PC-3 (cell line): ENCODE data around the gene CNDP1. TPM values are rescaled to one million over a fixed set of nuclear protein-coding genes. Genes with fewer than 3 reads are reported as not detected.

Source experiments
- ATAC-seq: fragments of 200-7000 bp; cut with Tn5 transposase; 2 replicates; pipeline ENCODE4 v1.9.1; 2020; ENCODE audit warnings: mild to moderate bottlenecking, moderate library complexity
- BruUV-seq: library from RNA; stranded (reverse); fragments of 400-500 nt; replicated peaks from 2 replicates; lab custom pipeline; 2021; lab: Mats Ljungman, UMichigan
- CTCF ChIA-PET: fragments of 300-600 bp; sonication (Branson Sonifier 250); formaldehyde crosslinking; loops from one replicate; lab custom pipeline; 2022; ENCODE audit warnings: antibody characterized with exemption; lab: Charles Lee
- POLR2A ChIA-PET: fragments of 300-600 bp; sonication (Branson Sonifier 250); formaldehyde crosslinking; loops from one replicate; lab custom pipeline; 2022; ENCODE audit warnings: antibody characterized with exemption; ENCODE audit not compliant: unreplicated experiment; lab: Charles Lee
- DNase-seq: peaks from one replicate; pipeline ENCODE4 v3.0.0-alpha.2; 2015
- H2AFZ ChIP-seq: fragments of 300-600 bp; sonication (generic); 2 replicates; pipeline ENCODE4 v1.6.0; 2016; ENCODE audit warnings: antibody characterized with exemption, low read length
- H3F3A ChIP-seq: fragments of 300-600 bp; sonication (generic); one replicate; pipeline ENCODE4 v1.6.0; 2017; ENCODE audit warnings: antibody characterized with exemption, low read length, control low read depth, mild to moderate bottlenecking; ENCODE audit not compliant: unreplicated experiment
- H3K27ac ChIP-seq: fragments of 300-600 bp; sonication (generic); 2 replicates; pipeline ENCODE4 v1.5.1; 2016; ENCODE audit warnings: mild to moderate bottlenecking, low read length
- H3K27me3 ChIP-seq: fragments of 300-600 bp; sonication (generic); 2 replicates; pipeline ENCODE4 v1.6.1; 2016; ENCODE audit warnings: low read length, mixed read lengths
- H3K36me3 ChIP-seq: fragments of 300-600 bp; sonication (generic); 2 replicates; pipeline ENCODE4 v1.6.1; 2016; ENCODE audit warnings: low read depth, mixed run types, low read length, mixed read lengths
- H3K4me1 ChIP-seq: fragments of 300-600 bp; sonication (generic); 2 replicates; pipeline ENCODE4 v1.5.1; 2016; ENCODE audit warnings: low read length; ENCODE audit not compliant: insufficient read depth
- H3K4me2 ChIP-seq: fragments of 300-600 bp; sonication (generic); 2 replicates; pipeline ENCODE4 v1.6.0; 2016; ENCODE audit warnings: low read length
- H3K4me3 ChIP-seq: fragments of 300-600 bp; sonication (generic); 2 replicates; pipeline ENCODE4 v1.5.1; 2016; ENCODE audit warnings: mild to moderate bottlenecking, low read length, mixed read lengths
- H3K79me2 ChIP-seq: fragments of 300-600 bp; sonication (generic); 2 replicates; pipeline ENCODE4 v1.6.1; 2017; ENCODE audit warnings: low read length, mixed read lengths
- H3K9ac ChIP-seq: fragments of 300-600 bp; sonication (generic); 2 replicates; pipeline ENCODE4 v1.6.0; 2016; ENCODE audit warnings: mild to moderate bottlenecking, low read length
- H3K9me2 ChIP-seq: fragments of 300-600 bp; sonication (generic); replicated peaks from 2 replicates; pipeline ENCODE4 v1.6.1; 2016; ENCODE audit warnings: mixed run types, low read length, mixed read lengths
- H3K9me3 ChIP-seq: fragments of 300-600 bp; sonication (generic); 2 replicates; pipeline ENCODE4 v1.6.1; 2016; ENCODE audit warnings: low read length, mixed read lengths
- H4K20me1 ChIP-seq: fragments of 300-600 bp; sonication (generic); 2 replicates; pipeline ENCODE4 v1.6.1; 2016; ENCODE audit warnings: low read length, mixed read lengths
- EZH2 ChIP-seq: fragments of 300-600 bp; sonication (generic); IDR thresholded peaks from one replicate; pipeline ENCODE4 v1.6.1; 2017; ENCODE audit warnings: antibody characterized with exemption, mild to moderate bottlenecking, low read length; ENCODE audit not compliant: unreplicated experiment
- EZH2phosphoT487 ChIP-seq: fragments of 300-600 bp; sonication (generic); IDR thresholded peaks from 2 replicates; pipeline ENCODE4 v1.6.1; 2018; ENCODE audit warnings: mild to moderate bottlenecking, antibody characterized with exemption, low read length, borderline replicate concordance
- intact Hi-C: fragments of 100-400 bp; cut with micrococcal nuclease; formaldehyde crosslinking; loops from 2 replicates; pipeline ENCODE4 v1.9.0; 2023
- total RNA-seq: library from RNA; depleted of rRNA; stranded (reverse); fragments of >200 nt; gene quantifications from 2 replicates; pipeline ENCODE4 v1.2.3, GENCODE V29; 2014
- TF ChIP-seq, protein P1 (sequence below): fragments of 300-600 bp; sonication (generic); conservative IDR thresholded peaks from 2 replicates; pipeline ENCODE4 v1.5.1; 2017; ENCODE audit warnings: antibody characterized with exemption, low read depth, mild to moderate bottlenecking, low read length

Gene CNDP1
- total RNA-seq, 1 experiment from 2014 or later: not detected

DNA sequence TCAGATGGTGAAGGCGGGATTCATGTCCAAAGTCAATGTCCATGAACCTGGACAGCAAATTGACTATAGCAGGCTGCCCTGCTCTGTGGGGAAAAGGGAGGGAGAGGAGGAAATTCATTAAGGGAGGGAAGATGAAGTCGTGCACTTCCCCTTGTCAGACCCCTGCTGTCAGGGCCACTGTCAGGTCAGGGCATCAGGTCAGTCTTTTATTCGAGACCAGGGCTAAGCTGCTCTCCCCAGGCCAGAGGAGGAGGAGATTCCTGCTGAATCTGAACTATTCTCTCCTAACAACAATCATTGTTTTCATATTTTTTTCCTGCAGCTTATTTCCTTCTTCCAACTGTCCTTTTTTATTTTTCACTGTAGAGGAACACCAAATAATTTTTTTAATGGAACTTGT is 17.2 kb downstream of the CNDP1 start:
- Histone ChIP-seq H3K4me1 (peaks cover 11% of the 10 kb centered on the region), H4K20me1 (no peaks in the 10 kb centered on the region), H2AFZ (no peak overlapping the region), H3K79me2 (no peaks in the 10 kb centered on the region), H3K27ac (no peak overlapping the region), H3K4me2 (no peak overlapping the region), H3K9me2 (no peaks in the 10 kb centered on the region), H3K36me3 (no peaks in the 10 kb centered on the region), H3K9ac (no peak overlapping the region), H3K27me3 (peaks cover 38% of the 10 kb centered on the region), H3K4me3 (no peak overlapping the region), H3K9me3 (peaks cover 13% of the 10 kb centered on the region), H3F3A (no peaks in the 10 kb centered on the region)
- ChIA-PET CTCF (interaction anchor here (0.6 to 1.6 kb wide), 11 partner anchors 11 to 391 kb away, joined by 3 to 36 read pairs (median 5); partner anchors contain the start of gene CNDP2), POLR2A (no interaction called here)
- intact Hi-C loops: loop anchor here (5.0 kb wide), 1 partner anchor 354 kb away; no protein-coding TSS in a partner anchor
- BruUV-seq: no TSS peak
- TF ChIP-seq EZH2phosphoT487 (no peak), EZH2 (no peak)
- TF ChIP-seq, protein P1, sequence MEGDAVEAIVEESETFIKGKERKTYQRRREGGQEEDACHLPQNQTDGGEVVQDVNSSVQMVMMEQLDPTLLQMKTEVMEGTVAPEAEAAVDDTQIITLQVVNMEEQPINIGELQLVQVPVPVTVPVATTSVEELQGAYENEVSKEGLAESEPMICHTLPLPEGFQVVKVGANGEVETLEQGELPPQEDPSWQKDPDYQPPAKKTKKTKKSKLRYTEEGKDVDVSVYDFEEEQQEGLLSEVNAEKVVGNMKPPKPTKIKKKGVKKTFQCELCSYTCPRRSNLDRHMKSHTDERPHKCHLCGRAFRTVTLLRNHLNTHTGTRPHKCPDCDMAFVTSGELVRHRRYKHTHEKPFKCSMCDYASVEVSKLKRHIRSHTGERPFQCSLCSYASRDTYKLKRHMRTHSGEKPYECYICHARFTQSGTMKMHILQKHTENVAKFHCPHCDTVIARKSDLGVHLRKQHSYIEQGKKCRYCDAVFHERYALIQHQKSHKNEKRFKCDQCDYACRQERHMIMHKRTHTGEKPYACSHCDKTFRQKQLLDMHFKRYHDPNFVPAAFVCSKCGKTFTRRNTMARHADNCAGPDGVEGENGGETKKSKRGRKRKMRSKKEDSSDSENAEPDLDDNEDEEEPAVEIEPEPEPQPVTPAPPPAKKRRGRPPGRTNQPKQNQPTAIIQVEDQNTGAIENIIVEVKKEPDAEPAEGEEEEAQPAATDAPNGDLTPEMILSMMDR: no peak
- no peak for DNase-seq
- no peak for ATAC-seq

DNA sequence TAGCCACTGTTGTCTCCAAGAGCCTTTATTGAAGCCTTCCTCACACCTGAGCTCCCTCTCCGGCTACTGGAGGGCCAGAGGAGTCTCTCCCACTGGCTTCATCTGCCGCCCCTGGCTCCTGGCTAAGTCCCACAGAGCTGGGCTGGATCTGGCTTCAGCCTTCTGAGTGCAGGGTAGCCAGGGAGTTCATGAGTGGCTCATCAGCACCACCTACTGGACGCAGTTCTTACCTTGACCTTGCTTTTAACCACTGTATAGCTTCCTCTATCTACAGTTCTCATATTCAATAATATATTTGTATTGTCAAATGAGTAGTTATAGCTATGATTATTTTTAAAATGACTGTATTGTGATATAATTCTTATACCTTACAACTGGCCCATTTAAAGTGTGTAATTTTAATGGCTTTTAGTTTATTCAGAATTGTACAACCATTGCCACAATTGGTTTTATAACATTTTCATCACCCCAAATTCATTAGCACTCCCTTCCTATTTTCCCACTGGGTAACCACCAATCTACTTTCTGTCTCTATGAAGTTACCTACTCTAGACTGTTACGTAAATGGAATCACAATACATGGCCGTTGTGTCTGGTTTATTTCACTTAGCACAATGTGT is 17.7 kb downstream of the CNDP1 start:
- no peaks in the 10 kb centered on the region for H3K36me3 ChIP-seq
- H3K9ac ChIP-seq: no peak overlapping the region
- CTCF ChIA-PET: interaction anchor here (0.6 to 1.6 kb wide), 12 partner anchors 9 to 391 kb away, joined by 3 to 36 read pairs (median 4); partner anchors contain the start of gene CNDP2
- no peak overlapping the region for H3K4me2 ChIP-seq
- ATAC-seq (peak; percentile 100), DNase-seq (peak; percentile 85)
- no peaks in the 10 kb centered on the region for H4K20me1 ChIP-seq
- H3K79me2 ChIP-seq: no peaks in the 10 kb centered on the region
- POLR2A ChIA-PET: interaction anchor here (0.6 kb wide), 1 partner anchor 164 kb away, joined by 4 read pairs; no protein-coding TSS in a partner anchor
- peaks cover 42% of the 10 kb centered on the region for H3K27me3 ChIP-seq
- BruUV-seq: no TSS peak
- no peak overlapping the region for H2AFZ ChIP-seq
- TF ChIP-seq, protein P1: peak; percentile 85
- TF ChIP-seq EZH2phosphoT487: no peak
- no peaks in the 10 kb centered on the region for H3K9me2 ChIP-seq
- H3K27ac ChIP-seq: no peak overlapping the region
- peaks cover 13% of the 10 kb centered on the region for H3K9me3 ChIP-seq
- H3K4me3 ChIP-seq: no peak overlapping the region
- intact Hi-C loops: loop anchor here (1.0 to 5.0 kb wide), 5 partner anchors 53 to 355 kb away; no protein-coding TSS in a partner anchor
- peaks cover 5% of the 10 kb centered on the region for H3K4me1 ChIP-seq
- no peaks in the 10 kb centered on the region for H3F3A ChIP-seq

DNA sequence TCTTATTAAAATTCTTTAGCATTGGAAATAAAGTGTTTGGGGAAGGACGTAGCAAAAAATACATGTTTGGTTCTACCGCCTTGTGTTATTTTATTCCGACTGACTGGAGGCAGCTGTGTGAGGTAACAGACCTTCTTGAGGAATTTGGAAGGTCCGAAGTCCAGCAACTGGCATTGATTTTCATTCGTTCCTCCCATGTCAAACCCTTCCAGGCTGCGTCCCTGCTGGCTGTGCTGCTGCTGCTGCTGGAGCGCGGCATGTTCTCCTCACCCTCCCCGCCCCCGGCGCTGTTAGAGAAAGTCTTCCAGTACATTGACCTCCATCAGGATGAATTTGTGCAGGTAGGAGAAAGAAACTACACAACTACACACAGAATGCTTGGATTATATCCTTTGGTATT is 21.8 kb downstream of the CNDP1 start:
- TF ChIP-seq EZH2: no peak
- TF ChIP-seq, protein P1: no peak
- no peak for TF ChIP-seq EZH2phosphoT487
- ChIA-PET POLR2A (no interaction called here), CTCF (no interaction called here)
- Histone ChIP-seq H3K36me3 (no peaks in the 10 kb centered on the region), H4K20me1 (no peaks in the 10 kb centered on the region), H3F3A (no peaks in the 10 kb centered on the region), H3K4me3 (no peak overlapping the region), H3K9me2 (no peaks in the 10 kb centered on the region), H3K79me2 (no peaks in the 10 kb centered on the region), H3K4me2 (no peak overlapping the region), H3K9ac (no peak overlapping the region), H3K27me3 (peaks cover 46% of the 10 kb centered on the region), H3K4me1 (no peaks in the 10 kb centered on the region), H3K27ac (no peak overlapping the region), H2AFZ (no peak overlapping the region), H3K9me3 (no peaks in the 10 kb centered on the region)
- no TSS peak for BruUV-seq
- ATAC-seq: no peak
- DNase-seq: no peak
- intact Hi-C loops: no loop called here
